ENCODE measurements around the gene RASAL1. TPM values are rescaled to one million over a fixed set of nuclear protein-coding genes. Genes with fewer than 3 reads are reported as not detected.

Gene RASAL1
- total RNA-seq, 1 experiment from 2014 or later: 14.9 TPM

DNA sequence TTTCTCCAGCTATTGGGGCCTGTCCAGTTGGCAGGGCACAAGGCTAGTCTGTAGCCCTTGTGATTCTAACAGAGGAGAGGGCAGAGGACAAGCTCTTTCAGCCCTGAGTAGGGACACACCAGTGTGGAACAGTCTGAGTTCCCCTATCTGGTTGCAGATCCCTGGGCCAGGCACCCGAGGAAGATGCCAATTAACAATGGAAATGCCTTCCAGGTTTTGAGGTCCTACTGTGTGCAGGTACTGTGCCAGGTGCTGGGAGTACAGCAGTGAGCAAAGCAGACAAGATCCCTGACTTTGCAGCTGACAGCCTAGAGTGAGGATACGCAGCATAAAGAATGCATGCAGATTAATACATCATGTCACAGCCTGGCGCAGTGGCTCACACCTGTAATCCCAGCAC is 62.0 kb downstream of the RASAL1 start:
- TF ChIP-seq, protein P1, sequence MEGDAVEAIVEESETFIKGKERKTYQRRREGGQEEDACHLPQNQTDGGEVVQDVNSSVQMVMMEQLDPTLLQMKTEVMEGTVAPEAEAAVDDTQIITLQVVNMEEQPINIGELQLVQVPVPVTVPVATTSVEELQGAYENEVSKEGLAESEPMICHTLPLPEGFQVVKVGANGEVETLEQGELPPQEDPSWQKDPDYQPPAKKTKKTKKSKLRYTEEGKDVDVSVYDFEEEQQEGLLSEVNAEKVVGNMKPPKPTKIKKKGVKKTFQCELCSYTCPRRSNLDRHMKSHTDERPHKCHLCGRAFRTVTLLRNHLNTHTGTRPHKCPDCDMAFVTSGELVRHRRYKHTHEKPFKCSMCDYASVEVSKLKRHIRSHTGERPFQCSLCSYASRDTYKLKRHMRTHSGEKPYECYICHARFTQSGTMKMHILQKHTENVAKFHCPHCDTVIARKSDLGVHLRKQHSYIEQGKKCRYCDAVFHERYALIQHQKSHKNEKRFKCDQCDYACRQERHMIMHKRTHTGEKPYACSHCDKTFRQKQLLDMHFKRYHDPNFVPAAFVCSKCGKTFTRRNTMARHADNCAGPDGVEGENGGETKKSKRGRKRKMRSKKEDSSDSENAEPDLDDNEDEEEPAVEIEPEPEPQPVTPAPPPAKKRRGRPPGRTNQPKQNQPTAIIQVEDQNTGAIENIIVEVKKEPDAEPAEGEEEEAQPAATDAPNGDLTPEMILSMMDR (conservative IDR thresholded peaks at IDR 0.05): no peak
- TF ChIP-seq EZH2 (IDR thresholded peaks at IDR 0.05; ENCODE audit: low read depth): no peak
- Histone ChIP-seq H3K9me2 (ENCODE audit: insufficient read depth) (no peaks in the 10 kb centered on the region), H2AFZ (no peak overlapping the region), H3K36me3 (ENCODE audit: low read depth) (no peaks in the 10 kb centered on the region), H3K4me1 (replicated peaks; ENCODE audit: insufficient read depth) (no peaks in the 10 kb centered on the region), H3K27ac (no peak overlapping the region), H3K27me3 (ENCODE audit: insufficient read depth, low read depth) (peaks cover 30% of the 10 kb centered on the region), H3F3A (ENCODE audit: insufficient read depth, low read depth) (no peaks in the 10 kb centered on the region), H3K9me3 (ENCODE audit: insufficient read depth, low read depth) (no peaks in the 10 kb centered on the region), H3K79me2 (ENCODE audit: low read depth) (no peaks in the 10 kb centered on the region), H3K4me2 (no peak overlapping the region), H3K4me3 (no peak overlapping the region), H4K20me1 (ENCODE audit: insufficient read depth) (no peaks in the 10 kb centered on the region)
- no TSS peak for BruUV-seq (replicated peaks)
- ChIA-PET CTCF (no interaction called here), POLR2A (ENCODE audit: unreplicated experiment) (no interaction called here)
- intact Hi-C loops (cut with micrococcal nuclease; ENCODE audit: unreplicated experiment): no loop called here
- no peak for DNase-seq

DNA sequence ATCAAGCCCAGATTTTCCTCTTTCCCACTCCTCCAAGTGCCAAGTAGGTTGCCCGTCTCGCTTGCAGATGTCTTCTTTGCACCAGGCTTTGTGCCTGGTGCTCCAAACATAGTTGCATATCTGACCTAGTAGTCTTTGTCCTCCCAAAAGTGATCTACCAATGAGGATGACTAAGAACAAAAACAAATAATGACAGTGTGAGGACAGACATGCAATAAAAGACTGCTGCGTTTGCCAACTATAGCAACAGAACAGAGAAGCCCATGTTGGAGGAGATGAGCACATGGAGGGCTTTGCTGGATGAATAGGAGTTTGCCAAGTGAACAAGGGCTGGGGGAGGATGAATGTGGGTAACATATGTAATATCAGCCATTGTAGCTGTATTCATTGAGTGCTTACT is 63.4 kb downstream of the RASAL1 start:
- no TSS peak for BruUV-seq (replicated peaks)
- peaks cover 36% of the 10 kb centered on the region for H3K27me3 ChIP-seq (ENCODE audit: insufficient read depth, low read depth)
- H3K9me3 ChIP-seq (ENCODE audit: insufficient read depth, low read depth): no peaks in the 10 kb centered on the region
- no peak for DNase-seq
- no peaks in the 10 kb centered on the region for H3K36me3 ChIP-seq (ENCODE audit: low read depth)
- H3K4me3 ChIP-seq: no peak overlapping the region
- no peak overlapping the region for H3K4me2 ChIP-seq
- no peak for TF ChIP-seq EZH2 (IDR thresholded peaks at IDR 0.05; ENCODE audit: low read depth)
- TF ChIP-seq, protein P1 (conservative IDR thresholded peaks at IDR 0.05): no peak
- H3F3A ChIP-seq (ENCODE audit: insufficient read depth, low read depth): no peaks in the 10 kb centered on the region
- intact Hi-C loops (cut with micrococcal nuclease; ENCODE audit: unreplicated experiment): no loop called here
- no peak overlapping the region for H2AFZ ChIP-seq
- H3K79me2 ChIP-seq (ENCODE audit: low read depth): no peaks in the 10 kb centered on the region
- H3K9me2 ChIP-seq (ENCODE audit: insufficient read depth): no peaks in the 10 kb centered on the region
- no peaks in the 10 kb centered on the region for H3K4me1 ChIP-seq (replicated peaks; ENCODE audit: insufficient read depth)
- no peak overlapping the region for H3K27ac ChIP-seq
- POLR2A ChIA-PET (ENCODE audit: unreplicated experiment): no interaction called here
- H4K20me1 ChIP-seq (ENCODE audit: insufficient read depth): no peaks in the 10 kb centered on the region
- CTCF ChIA-PET: no interaction called here

DNA sequence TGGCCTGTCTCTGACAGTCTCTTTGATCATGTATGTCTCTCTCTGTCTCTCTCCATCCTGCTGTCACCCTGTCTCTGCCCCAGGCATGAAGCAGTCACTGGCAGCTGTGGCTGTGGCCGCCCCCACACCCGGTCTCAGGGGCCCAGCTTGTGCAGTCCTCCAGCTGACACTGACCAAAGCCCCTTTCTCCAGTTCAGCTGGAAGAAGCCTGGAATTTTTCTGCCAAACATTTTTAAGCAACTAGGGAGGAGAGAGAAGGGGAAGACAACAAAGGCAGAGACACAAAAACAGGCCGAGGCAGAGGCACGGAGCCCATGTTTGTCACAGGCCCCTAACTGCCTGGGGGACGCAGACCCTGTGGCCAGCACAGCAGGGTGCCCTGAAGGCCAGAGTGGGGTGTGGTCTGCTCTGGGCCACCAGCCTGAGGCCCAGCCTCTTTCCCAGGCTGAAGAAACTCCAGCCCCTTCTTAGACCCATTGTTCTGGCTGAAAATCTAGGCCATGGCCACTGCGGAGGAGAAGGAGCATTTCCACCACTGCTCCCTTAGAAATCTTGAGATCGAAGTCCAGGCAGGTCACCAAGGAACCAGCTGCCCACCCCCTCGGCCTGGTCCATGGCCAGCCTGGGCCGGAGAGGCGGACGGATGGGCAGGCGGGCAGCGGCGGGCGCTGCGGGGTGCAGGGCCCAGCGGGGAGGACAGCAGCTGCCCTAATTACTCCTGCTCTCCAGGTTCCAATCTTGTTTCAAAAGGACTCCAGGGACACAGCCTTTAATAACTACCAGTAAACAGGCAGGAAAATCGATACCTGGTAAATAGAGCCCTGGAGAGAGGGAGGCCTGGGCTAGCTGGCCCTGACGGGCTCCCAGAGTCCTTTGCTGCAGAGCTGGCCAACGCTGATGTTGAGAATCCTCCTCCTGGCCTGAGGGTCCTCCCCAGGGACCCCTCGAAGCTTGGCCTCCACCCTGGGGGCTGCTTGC is 64.1 kb downstream of the RASAL1 start:
- BruUV-seq (replicated peaks): no TSS peak
- Histone ChIP-seq H3K9me2 (ENCODE audit: insufficient read depth) (no peaks in the 10 kb centered on the region), H3F3A (ENCODE audit: insufficient read depth, low read depth) (no peaks in the 10 kb centered on the region), H3K79me2 (ENCODE audit: low read depth) (no peaks in the 10 kb centered on the region), H3K27me3 (ENCODE audit: insufficient read depth, low read depth) (peaks cover 36% of the 10 kb centered on the region), H3K4me2 (no peak overlapping the region), H3K36me3 (ENCODE audit: low read depth) (no peaks in the 10 kb centered on the region), H3K9me3 (ENCODE audit: insufficient read depth, low read depth) (no peaks in the 10 kb centered on the region), H3K4me3 (no peak overlapping the region), H3K4me1 (replicated peaks; ENCODE audit: insufficient read depth) (no peaks in the 10 kb centered on the region), H3K27ac (no peak overlapping the region), H2AFZ (no peak overlapping the region), H4K20me1 (ENCODE audit: insufficient read depth) (no peaks in the 10 kb centered on the region)
- DNase-seq: no peak
- TF ChIP-seq, protein P1 (conservative IDR thresholded peaks at IDR 0.05): no peak
- ChIA-PET CTCF (no interaction called here), POLR2A (ENCODE audit: unreplicated experiment) (no interaction called here)
- intact Hi-C loops (cut with micrococcal nuclease; ENCODE audit: unreplicated experiment): no loop called here

Data from PC-9 (cell line).